Thyroid gland (tissue), 4 donors: ENCODE measurements around the gene PPIF. TPM values are rescaled to one million over a fixed set of nuclear protein-coding genes. Genes with fewer than 3 reads are reported as not detected.
"Not testable (repeated sequence)": the region's sequence is repeated elsewhere in the genome, so short reads cannot be mapped to it uniquely, and the experiment has no call there.

Experiments
- DNase-seq, 2 donors: peaks; one replicate each; pipeline ENCODE4 v3.0.0-alpha.2; 2019
- H3K27ac ChIP-seq, 3 donors: fragments of 200-600 bp; sonication (generic); 1 replicate in 2 of 3; 2 replicates in 1 of 3; pipeline ENCODE4 v1.5.1; 2016 to 2019; ENCODE audit warnings: mild to moderate bottlenecking in 1 of 3, moderate library complexity in 1 of 3
- H3K27me3 ChIP-seq: fragments of 200-600 bp; sonication (generic); one replicate; pipeline ENCODE4 v1.5.1; 2019
- H3K36me3 ChIP-seq, 2 donors: fragments of 200-600 bp; sonication (generic); one replicate each; pipeline ENCODE4 v1.5.1; 2016 to 2019
- H3K4me1 ChIP-seq, 2 donors: fragments of 200-600 bp; sonication (generic); one replicate each; pipeline ENCODE4 v1.5.1; 2017 to 2019
- H3K4me3 ChIP-seq, 3 donors: fragments of 200-600 bp; sonication (generic); replicated peaks in 1 of 3; 1 replicate in 2 of 3; 2 replicates in 1 of 3; pipeline ENCODE4 v1.5.1; 2016; ENCODE audit warnings: mild to moderate bottlenecking in 1 of 3
- H3K9me3 ChIP-seq: fragments of 200-600 bp; sonication (generic); one replicate; pipeline ENCODE4 v1.5.1; 2017
- POLR2A ChIP-seq, 2 donors: fragments of 450-650 bp; IDR thresholded peaks; one replicate each; pipeline ENCODE4 v1.6.1; 2017; ENCODE audit warnings: antibody characterized with exemption in 2 of 2, mild to moderate bottlenecking in 2 of 2, moderate library complexity in 1 of 2
- WGBS, 2 donors: methylation state at CpG; one replicate each; pipeline ENCODE4 v1.1.5; 2017; 5-methylcytosine and 5-hydroxymethylcytosine counted together
- intact Hi-C: fragments of 100-400 bp; cut with DNase I; formaldehyde crosslinking; loops from one replicate; pipeline ENCODE4 v1.15.1; 2023
- total RNA-seq, 4 donors: library from RNA; depleted of rRNA; stranded (reverse); fragments of >200 nt; gene quantifications; one replicate each; pipeline ENCODE4 v1.2.3, GENCODE V29; 2016
- TF ChIP-seq, protein P1 (sequence below), 6 experiments: fragments of 200-600 bp in 3 of 6; fragments of 450-650 bp in 3 of 6; sonication (generic) in 3 of 6; IDR thresholded peaks; one replicate each; pipeline ENCODE4 v1.5.1; 2016 to 2019; ENCODE audit warnings: antibody characterized with exemption in 6 of 6, mild to moderate bottlenecking in 2 of 6, inconsistent platforms in 1 of 6, moderate library complexity in 1 of 6

The PPIF gene
- total RNA-seq, 4 donors from 2014 or later = 31.4 to 70.1 (median 52.3) TPM

DNA sequence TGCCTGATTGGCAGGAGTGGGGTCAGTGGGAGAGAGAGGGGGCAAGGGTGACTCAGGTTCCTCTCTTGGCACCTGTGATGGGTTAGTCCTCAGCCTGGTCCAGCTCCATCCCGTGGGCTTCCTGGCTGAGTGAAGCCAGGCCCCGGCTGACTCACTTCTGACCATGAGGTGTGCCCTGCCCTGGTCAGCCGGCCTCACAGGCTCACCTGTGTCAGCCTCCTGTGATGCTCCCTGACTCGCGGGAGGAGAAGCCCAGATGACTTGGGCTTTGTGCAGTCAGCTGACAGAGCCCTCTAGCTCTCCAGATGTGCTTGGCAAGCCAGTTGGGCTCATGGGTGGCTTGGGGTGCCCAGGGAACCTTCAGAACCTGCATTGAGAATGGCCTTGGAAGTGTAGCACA, 16.0 kb upstream of the PPIF start:
- no peak for DNase-seq
- H3K4me1 ChIP-seq = peaks cover 17 to 25% of the 10 kb centered on the region in 2 donors
- no peaks in the 10 kb centered on the region for H3K27me3 ChIP-seq
- H3K36me3 ChIP-seq = no peaks in the 10 kb centered on the region
- H3K27ac ChIP-seq = no peak overlapping the region
- intact Hi-C loops = no loop called here
- TF ChIP-seq POLR2A (IDR thresholded peaks at IDR 0.05) = no peak
- TF ChIP-seq, protein P1, sequence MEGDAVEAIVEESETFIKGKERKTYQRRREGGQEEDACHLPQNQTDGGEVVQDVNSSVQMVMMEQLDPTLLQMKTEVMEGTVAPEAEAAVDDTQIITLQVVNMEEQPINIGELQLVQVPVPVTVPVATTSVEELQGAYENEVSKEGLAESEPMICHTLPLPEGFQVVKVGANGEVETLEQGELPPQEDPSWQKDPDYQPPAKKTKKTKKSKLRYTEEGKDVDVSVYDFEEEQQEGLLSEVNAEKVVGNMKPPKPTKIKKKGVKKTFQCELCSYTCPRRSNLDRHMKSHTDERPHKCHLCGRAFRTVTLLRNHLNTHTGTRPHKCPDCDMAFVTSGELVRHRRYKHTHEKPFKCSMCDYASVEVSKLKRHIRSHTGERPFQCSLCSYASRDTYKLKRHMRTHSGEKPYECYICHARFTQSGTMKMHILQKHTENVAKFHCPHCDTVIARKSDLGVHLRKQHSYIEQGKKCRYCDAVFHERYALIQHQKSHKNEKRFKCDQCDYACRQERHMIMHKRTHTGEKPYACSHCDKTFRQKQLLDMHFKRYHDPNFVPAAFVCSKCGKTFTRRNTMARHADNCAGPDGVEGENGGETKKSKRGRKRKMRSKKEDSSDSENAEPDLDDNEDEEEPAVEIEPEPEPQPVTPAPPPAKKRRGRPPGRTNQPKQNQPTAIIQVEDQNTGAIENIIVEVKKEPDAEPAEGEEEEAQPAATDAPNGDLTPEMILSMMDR (IDR thresholded peaks at IDR 0.05) = no peak
- 88 to 90% methylated on average over 3 to 5 of the region's 5 CpGs for WGBS, 2 donors
- H3K4me3 ChIP-seq = no peak overlapping the region
- H3K9me3 ChIP-seq = no peaks in the 10 kb centered on the region

- no peak overlapping the region for H3K4me3 ChIP-seq
- no peak for DNase-seq
- H3K9me3 ChIP-seq = no peaks in the 10 kb centered on the region
- no peak for TF ChIP-seq POLR2A (IDR thresholded peaks at IDR 0.05)
- TF ChIP-seq, protein P1 (IDR thresholded peaks at IDR 0.05) = no peak
- no peak overlapping the region for H3K27ac ChIP-seq
- intact Hi-C loops = no loop called here
- no peaks in the 10 kb centered on the region for H3K36me3 ChIP-seq
- WGBS, 2 donors = 79 to 83% methylated on average over 4 to 6 of the region's 6 CpGs
- H3K27me3 ChIP-seq = no peaks in the 10 kb centered on the region
- H3K4me1 ChIP-seq = peaks cover 17 to 30% of the 10 kb centered on the region in 2 donors
Measured at GRCh38 chr10:79331709-79332108, 15.6 kb upstream of the PPIF start.

- H3K4me1 ChIP-seq = peaks cover 17 to 31% of the 10 kb centered on the region in 2 donors
- DNase-seq, intact Hi-C loops, H3K9me3 ChIP-seq, H3K36me3 ChIP-seq, H3K4me3 ChIP-seq, H3K27me3 ChIP-seq, H3K27ac ChIP-seq: not testable (repeated sequence)
- 97 to 98% methylated on average over 2 of the region's 10 CpGs for WGBS, 2 donors
Measured at GRCh38 chr10:79332610-79333315, 14.5 kb upstream of the PPIF start.

DNA sequence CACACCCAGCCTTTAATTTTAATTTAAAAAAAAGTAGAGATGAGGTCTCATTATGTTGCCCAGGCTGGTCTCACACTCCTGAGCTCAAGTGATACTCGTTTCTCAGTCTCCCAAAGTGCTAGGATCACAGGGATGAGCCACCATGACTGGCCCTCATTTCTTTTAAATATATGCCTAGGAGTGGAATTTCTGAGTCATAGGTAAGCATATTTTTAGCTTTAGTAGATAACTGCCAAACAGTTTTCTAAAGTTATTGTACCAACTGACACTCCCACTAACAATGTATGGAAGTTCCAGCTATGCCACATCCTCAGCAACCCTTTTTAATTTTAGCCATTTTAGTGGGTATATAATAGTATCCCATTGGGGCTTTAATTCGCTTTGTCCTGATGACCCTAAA, 13.8 kb upstream of the PPIF start:
- peaks cover 17 to 31% of the 10 kb centered on the region in 2 donors for H3K4me1 ChIP-seq
- no peak for DNase-seq
- TF ChIP-seq, protein P1 (IDR thresholded peaks at IDR 0.05) = no peak
- TF ChIP-seq POLR2A (IDR thresholded peaks at IDR 0.05) = no peak
- no peaks in the 10 kb centered on the region for H3K9me3 ChIP-seq
- H3K27ac ChIP-seq = no peak overlapping the region
- 94 to 97% methylated on average over 2 of the region's 2 CpGs for WGBS, 2 donors
- no peaks in the 10 kb centered on the region for H3K36me3 ChIP-seq
- no peak overlapping the region for H3K4me3 ChIP-seq
- intact Hi-C loops = no loop called here
- H3K27me3 ChIP-seq = no peaks in the 10 kb centered on the region

DNA sequence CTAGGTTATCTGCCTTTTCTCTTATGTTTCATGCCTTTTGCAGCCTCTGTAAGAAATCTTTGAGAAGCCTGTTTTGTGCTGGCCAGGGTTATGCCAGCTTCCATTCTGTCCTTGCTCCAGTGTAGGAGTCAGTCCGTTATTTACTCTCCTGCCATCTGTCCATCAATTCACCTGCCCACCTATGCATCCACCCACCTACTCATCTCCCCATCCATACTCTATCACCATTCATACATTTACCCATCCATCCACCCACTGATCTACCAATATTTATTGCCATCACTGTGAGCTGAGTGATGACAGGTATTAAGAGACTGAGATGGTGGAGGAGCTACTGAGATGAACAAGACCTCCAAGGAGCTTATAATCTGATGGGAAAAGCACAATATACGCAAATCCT, 12.7 kb upstream of the PPIF start:
- 92 to 95% methylated on average over 2 of the region's 2 CpGs for WGBS, 2 donors
- H3K4me3 ChIP-seq = no peak overlapping the region
- peak overlapping the region; percentile 77 to 91 (median 83) for H3K27ac ChIP-seq
- intact Hi-C loops = no loop called here
- H3K9me3 ChIP-seq = no peaks in the 10 kb centered on the region
- peaks cover 17 to 31% of the 10 kb centered on the region in 2 donors for H3K4me1 ChIP-seq
- H3K36me3 ChIP-seq = no peaks in the 10 kb centered on the region
- no peaks in the 10 kb centered on the region for H3K27me3 ChIP-seq
- no peak for TF ChIP-seq POLR2A (IDR thresholded peaks at IDR 0.05)
- TF ChIP-seq, protein P1 (IDR thresholded peaks at IDR 0.05) = no peak
- no peak for DNase-seq
